GM20000 (cell line): Measurements from ENCODE around the gene CMSS1.

Experiments used
- DNase-seq: peaks from one replicate; pipeline ENCODE4 v3.0.0; 2012; ENCODE audit warnings: low spot score
- CTCF ChIP-seq: IDR thresholded peaks from 2 replicates; pipeline ENCODE4 v1.5.1; 2012; ENCODE audit warnings: mild to moderate bottlenecking, control low read depth; ENCODE audit errors: extremely low read depth, missing control alignments

Gene CMSS1

GRCh38 chr3:100155128-100155527, 337.5 kb downstream of the CMSS1 start:
- no peak for DNase-seq
- no peak for TF ChIP-seq CTCF

GRCh38 chr3:100155590-100155989, 337.9 kb downstream of the CMSS1 start:
- no peak for TF ChIP-seq CTCF
- no peak for DNase-seq

GRCh38 chr3:100157685-100158084, 340.0 kb downstream of the CMSS1 start:
- TF ChIP-seq CTCF, result no peak
- no peak for DNase-seq

GRCh38 chr3:100158918-100159330, 341.3 kb downstream of the CMSS1 start:
- TF ChIP-seq CTCF, result no peak

GRCh38 chr3:100159331-100160153, 341.9 kb downstream of the CMSS1 start:
- no peak for TF ChIP-seq CTCF
- no peak for DNase-seq

More at GRCh38 chr3:100158918-100159330, 341.3 kb downstream of the CMSS1 start:
- no peak for DNase-seq

- DNase-seq, result no peak
- no peak for TF ChIP-seq CTCF
Measured at GRCh38 chr3:100160521-100160920, 342.9 kb downstream of the CMSS1 start.

GRCh38 chr3:100163787-100164186, 346.1 kb downstream of the CMSS1 start:
- TF ChIP-seq CTCF, result no peak

More at GRCh38 chr3:100163787-100164186, 346.1 kb downstream of the CMSS1 start:
- no peak for DNase-seq
